ENCODE results near the gene PDLIM1.

DNA sequence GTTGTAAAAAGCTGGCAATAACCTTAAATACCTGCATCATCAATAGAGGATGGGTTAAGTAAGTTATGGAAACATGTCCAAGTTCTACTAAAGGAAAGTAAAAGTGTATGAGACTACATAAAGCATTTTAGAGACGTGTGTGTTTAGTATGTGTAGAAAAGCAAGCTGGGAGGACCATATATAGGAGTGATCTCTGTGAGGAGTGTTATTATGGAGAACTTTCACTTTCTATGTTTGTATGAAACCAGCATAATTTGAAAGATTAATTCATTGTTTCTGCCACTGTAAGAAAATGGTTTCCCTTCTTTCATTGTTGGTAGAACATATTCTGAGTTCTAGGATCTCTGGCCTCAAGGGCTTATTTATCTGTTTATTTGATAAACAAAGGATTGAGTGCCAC lies 19.2 kb upstream of the PDLIM1 start:
- TF ChIP-seq, protein P1, sequence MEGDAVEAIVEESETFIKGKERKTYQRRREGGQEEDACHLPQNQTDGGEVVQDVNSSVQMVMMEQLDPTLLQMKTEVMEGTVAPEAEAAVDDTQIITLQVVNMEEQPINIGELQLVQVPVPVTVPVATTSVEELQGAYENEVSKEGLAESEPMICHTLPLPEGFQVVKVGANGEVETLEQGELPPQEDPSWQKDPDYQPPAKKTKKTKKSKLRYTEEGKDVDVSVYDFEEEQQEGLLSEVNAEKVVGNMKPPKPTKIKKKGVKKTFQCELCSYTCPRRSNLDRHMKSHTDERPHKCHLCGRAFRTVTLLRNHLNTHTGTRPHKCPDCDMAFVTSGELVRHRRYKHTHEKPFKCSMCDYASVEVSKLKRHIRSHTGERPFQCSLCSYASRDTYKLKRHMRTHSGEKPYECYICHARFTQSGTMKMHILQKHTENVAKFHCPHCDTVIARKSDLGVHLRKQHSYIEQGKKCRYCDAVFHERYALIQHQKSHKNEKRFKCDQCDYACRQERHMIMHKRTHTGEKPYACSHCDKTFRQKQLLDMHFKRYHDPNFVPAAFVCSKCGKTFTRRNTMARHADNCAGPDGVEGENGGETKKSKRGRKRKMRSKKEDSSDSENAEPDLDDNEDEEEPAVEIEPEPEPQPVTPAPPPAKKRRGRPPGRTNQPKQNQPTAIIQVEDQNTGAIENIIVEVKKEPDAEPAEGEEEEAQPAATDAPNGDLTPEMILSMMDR (IDR thresholded peaks at IDR 0.05; ENCODE audit: insufficient read depth, low read length, poor library complexity, severe bottlenecking) = no peak
- no peak for TF ChIP-seq EZH2phosphoT487 (conservative IDR thresholded peaks at IDR 0.05; ENCODE audit: low read length)
